OCI-LY1 (cell line): ENCODE results near the gene AGRP.
"Not testable (repeated sequence)": the region's sequence is repeated elsewhere in the genome, so short reads cannot be mapped to it uniquely, and the experiment has no call there.

Source experiments
- H2AFZ ChIP-seq: fragments of 200-600 bp; sonication (generic), shearing (Covaris generic); 2 replicates; pipeline ENCODE4 v1.6.0; 2014; ENCODE audit warnings: antibody characterized with exemption, mild to moderate bottlenecking, low read length
- H3F3A ChIP-seq: fragments of 200-600 bp; sonication (generic), shearing (Covaris generic); 2 replicates; pipeline ENCODE4 v1.6.0; 2014; ENCODE audit warnings: mild to moderate bottlenecking, antibody characterized with exemption, low read length, moderate library complexity; ENCODE audit not compliant: insufficient read depth
- H3K27ac ChIP-seq: fragments of 200-600 bp; sonication (generic); 2 replicates; pipeline ENCODE4 v1.5.1; 2014; ENCODE audit warnings: low read length, mixed run types, mild to moderate bottlenecking, low read depth; ENCODE audit not compliant: poor library complexity, severe bottlenecking
- H3K27me3 ChIP-seq: fragments of 200-600 bp; sonication (generic); 2 replicates; pipeline ENCODE4 v1.6.0; 2014; ENCODE audit warnings: antibody characterized with exemption, mild to moderate bottlenecking, low read length, moderate library complexity; ENCODE audit not compliant: insufficient read depth
- H3K36me3 ChIP-seq: fragments of 200-600 bp; sonication (generic); 2 replicates; pipeline ENCODE4 v1.6.1; 2014; ENCODE audit warnings: mild to moderate bottlenecking, antibody characterized with exemption, low read length, moderate library complexity, mixed read lengths; ENCODE audit not compliant: insufficient read depth
- H3K4me1 ChIP-seq: fragments of 200-600 bp; sonication (generic); 2 replicates; pipeline ENCODE4 v1.5.1; 2014; ENCODE audit warnings: mild to moderate bottlenecking, low read length, moderate library complexity; ENCODE audit not compliant: insufficient read depth, severe bottlenecking
- H3K4me2 ChIP-seq: fragments of 200-600 bp; sonication (generic), shearing (Covaris generic); 2 replicates; pipeline ENCODE4 v1.6.1; 2014; ENCODE audit warnings: low read length
- H3K4me3 ChIP-seq: fragments of 200-600 bp; sonication (generic); 2 replicates; pipeline ENCODE4 v1.5.1; 2014; ENCODE audit warnings: low read length, low read depth, mild to moderate bottlenecking, mixed read lengths; ENCODE audit not compliant: poor library complexity, severe bottlenecking
- H3K79me2 ChIP-seq: fragments of 200-600 bp; shearing (Covaris generic); 2 replicates; pipeline ENCODE4 v1.6.1; 2016; ENCODE audit warnings: mixed run types, low read length, mixed read lengths; ENCODE audit not compliant: insufficient read depth
- H3K9ac ChIP-seq: fragments of 200-600 bp; sonication (generic), shearing (Covaris generic); 2 replicates; pipeline ENCODE4 v1.6.1; 2014; ENCODE audit warnings: mild to moderate bottlenecking, low read length, mixed read lengths
- H3K9me2 ChIP-seq: fragments of 200-600 bp; sonication (generic), shearing (Covaris generic); 2 replicates; pipeline ENCODE4 v1.6.1; 2014; ENCODE audit warnings: low read depth, mild to moderate bottlenecking, low read length, mixed read lengths
- H3K9me3 ChIP-seq: fragments of 200-600 bp; shearing (Covaris generic); 2 replicates; pipeline ENCODE4 v1.6.1; 2014; ENCODE audit warnings: low read length, mixed read lengths
- H4K20me1 ChIP-seq: fragments of 200-600 bp; sonication (generic), shearing (Covaris generic); 2 replicates; pipeline ENCODE4 v1.6.0; 2016; ENCODE audit warnings: mild to moderate bottlenecking, low read length; ENCODE audit not compliant: insufficient read depth
- EZH2 ChIP-seq: fragments of 200-600 bp; sonication (generic), shearing (Covaris generic); IDR thresholded peaks from 2 replicates; pipeline ENCODE4 v1.8.0; 2017; ENCODE audit warnings: borderline replicate concordance, mixed run types, mild to moderate bottlenecking, antibody characterized with exemption, low read length, moderate library complexity, mixed read lengths
- TF ChIP-seq, protein P1 (sequence below): fragments of 200-600 bp; sonication (generic), shearing (Covaris generic); IDR thresholded peaks from 2 replicates; pipeline ENCODE4 v1.5.1; 2017; ENCODE audit warnings: mild to moderate bottlenecking, antibody characterized with exemption, low read length, moderate library complexity, mixed read lengths

AGRP gene

DNA sequence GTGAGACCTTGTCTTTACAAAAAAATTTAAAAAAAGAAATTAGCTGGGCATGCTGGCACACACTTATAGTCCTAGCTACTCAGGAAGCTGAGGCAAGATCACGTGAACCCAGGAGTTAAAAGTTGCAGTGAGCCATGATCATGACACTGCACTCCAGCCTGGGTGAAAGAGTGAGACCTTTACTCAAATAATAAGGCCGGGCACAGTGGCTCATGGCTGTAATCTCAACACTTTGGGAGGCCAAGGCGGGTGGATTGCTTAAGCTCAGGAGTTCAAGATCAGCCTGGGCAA is 33.8 kb upstream of the AGRP start:
- no peak for TF ChIP-seq EZH2
- TF ChIP-seq, protein P1, sequence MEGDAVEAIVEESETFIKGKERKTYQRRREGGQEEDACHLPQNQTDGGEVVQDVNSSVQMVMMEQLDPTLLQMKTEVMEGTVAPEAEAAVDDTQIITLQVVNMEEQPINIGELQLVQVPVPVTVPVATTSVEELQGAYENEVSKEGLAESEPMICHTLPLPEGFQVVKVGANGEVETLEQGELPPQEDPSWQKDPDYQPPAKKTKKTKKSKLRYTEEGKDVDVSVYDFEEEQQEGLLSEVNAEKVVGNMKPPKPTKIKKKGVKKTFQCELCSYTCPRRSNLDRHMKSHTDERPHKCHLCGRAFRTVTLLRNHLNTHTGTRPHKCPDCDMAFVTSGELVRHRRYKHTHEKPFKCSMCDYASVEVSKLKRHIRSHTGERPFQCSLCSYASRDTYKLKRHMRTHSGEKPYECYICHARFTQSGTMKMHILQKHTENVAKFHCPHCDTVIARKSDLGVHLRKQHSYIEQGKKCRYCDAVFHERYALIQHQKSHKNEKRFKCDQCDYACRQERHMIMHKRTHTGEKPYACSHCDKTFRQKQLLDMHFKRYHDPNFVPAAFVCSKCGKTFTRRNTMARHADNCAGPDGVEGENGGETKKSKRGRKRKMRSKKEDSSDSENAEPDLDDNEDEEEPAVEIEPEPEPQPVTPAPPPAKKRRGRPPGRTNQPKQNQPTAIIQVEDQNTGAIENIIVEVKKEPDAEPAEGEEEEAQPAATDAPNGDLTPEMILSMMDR: no peak
- Histone ChIP-seq H3K9me2 (no peaks in the 10 kb centered on the region), H3K4me1 (peaks cover 28% of the 10 kb centered on the region), H4K20me1 (no peaks in the 10 kb centered on the region), H3K27me3 (no peaks in the 10 kb centered on the region; the same call in 1 of the 2 replicates), H3F3A (no peaks in the 10 kb centered on the region), H2AFZ (no peak overlapping the region), H3K36me3 (no peaks in the 10 kb centered on the region), H3K9me3 (no peaks in the 10 kb centered on the region), H3K4me3 (no peak overlapping the region), H3K9ac (no peak overlapping the region), H3K4me2 (no peak overlapping the region), H3K79me2 (no peaks in the 10 kb centered on the region), H3K27ac (no peak overlapping the region)

DNA sequence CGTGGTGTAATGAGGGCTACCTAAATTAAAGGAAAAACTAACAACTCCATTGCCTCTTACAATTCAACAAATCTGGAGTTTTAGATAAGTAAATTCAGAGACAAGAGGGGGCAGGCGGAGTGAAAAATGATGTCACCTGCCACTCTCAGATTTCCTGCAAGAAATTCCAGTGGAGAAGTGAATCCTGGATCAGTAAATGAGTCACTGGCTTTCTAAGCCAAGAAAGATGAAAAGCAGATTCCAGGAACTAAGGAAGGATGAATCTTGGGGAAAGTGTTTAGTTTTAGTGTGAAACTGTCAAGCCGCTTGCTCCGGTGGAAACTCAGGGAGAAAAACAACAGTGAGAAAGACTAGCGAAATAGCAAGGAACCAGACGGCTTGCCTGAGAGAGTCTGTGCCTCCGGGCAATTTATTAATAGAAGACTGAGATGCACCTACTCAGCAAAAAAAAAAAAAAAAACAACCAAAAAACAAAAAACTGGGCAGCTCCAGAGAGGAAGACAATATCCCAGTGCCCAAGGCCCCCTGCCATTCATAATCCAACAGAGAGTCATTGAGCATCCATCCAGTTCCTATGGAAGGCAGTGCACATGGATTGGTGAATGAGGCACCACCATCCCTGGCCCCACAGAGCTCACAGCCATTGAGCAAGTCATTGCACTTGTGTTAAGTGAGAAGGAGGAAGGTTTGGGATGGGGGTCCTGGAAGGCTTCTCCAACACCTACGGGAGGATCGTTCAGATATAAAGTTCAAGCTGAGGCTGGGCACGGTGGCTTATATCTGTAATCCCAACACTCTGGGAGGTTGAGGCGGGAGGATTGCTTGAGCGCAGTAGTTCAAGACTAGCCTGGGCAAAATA is 33.2 kb upstream of the AGRP start:
- Histone ChIP-seq H3K79me2 (no peaks in the 10 kb centered on the region), H3K4me3 (no peak overlapping the region), H3K27me3 (no peaks in the 10 kb centered on the region; the same call in 1 of the 2 replicates), H3K36me3 (no peaks in the 10 kb centered on the region), H3K9me3 (no peaks in the 10 kb centered on the region), H3K9ac (no peak overlapping the region), H3K4me1 (peaks cover 25% of the 10 kb centered on the region), H3K9me2 (no peaks in the 10 kb centered on the region), H3F3A (no peaks in the 10 kb centered on the region), H3K27ac (no peak overlapping the region), H2AFZ (no peak overlapping the region), H3K4me2 (no peak overlapping the region), H4K20me1 (no peaks in the 10 kb centered on the region)
- TF ChIP-seq, protein P1: no peak
- no peak for TF ChIP-seq EZH2

DNA sequence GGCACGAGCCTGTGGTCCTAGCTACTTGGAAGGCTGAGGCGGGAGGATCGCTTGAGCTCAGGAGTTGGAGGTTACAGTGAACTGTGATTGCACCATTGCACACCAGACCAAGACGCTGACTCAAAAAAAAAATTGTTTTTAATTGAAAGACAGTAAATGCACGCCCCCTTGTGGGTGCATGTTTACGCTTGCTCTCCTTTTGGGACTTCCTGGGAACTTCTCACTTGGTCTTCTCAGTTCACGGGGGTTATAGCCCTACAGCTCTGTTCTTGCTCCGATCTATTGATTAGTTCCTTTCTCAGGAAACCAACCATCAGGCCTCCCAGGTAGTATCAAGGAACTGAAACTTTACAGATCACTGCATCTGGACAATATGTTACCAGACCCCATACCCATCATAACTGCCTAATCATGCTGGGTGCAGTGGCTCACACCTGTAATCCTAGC is 31.1 kb upstream of the AGRP start:
- Histone ChIP-seq H3F3A (no peaks in the 10 kb centered on the region), H3K4me2 (no peak overlapping the region), H3K27me3 (no peaks in the 10 kb centered on the region; the same call in 1 of the 2 replicates), H3K9me2 (no peaks in the 10 kb centered on the region), H4K20me1 (no peaks in the 10 kb centered on the region), H3K9me3 (no peaks in the 10 kb centered on the region), H3K79me2 (no peaks in the 10 kb centered on the region), H2AFZ (no peak overlapping the region), H3K27ac (no peak overlapping the region), H3K9ac (no peak overlapping the region), H3K36me3 (no peaks in the 10 kb centered on the region), H3K4me1 (peaks cover 21% of the 10 kb centered on the region), H3K4me3 (no peak overlapping the region)
- TF ChIP-seq, protein P1: peak; percentile 62; the same call in 1 of the 2 replicates
- no peak for TF ChIP-seq EZH2

DNA sequence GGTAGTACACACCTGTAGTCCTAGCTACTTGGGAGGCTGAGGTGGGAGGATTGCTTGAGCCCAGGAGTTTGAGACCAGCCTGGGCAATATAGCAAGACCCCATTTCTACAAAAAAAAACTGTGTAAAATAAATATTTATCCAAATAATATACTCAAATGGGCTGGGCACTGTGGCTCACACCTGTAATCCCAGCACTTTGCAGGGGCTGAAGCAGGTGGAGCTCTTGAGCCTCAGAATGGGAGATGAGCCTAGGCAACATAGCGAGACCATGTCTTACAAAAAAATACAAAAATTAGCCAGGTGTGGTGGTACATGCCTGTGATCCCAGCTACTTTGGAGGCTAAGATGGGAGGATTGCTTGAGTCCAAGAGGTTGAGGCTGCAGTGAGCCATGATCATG is 30.5 kb upstream of the AGRP start:
- H3K27me3 ChIP-seq, H2AFZ ChIP-seq, H3K9ac ChIP-seq, H3K9me3 ChIP-seq, H3F3A ChIP-seq, H3K36me3 ChIP-seq, H4K20me1 ChIP-seq, H3K4me2 ChIP-seq, H3K79me2 ChIP-seq, H3K9me2 ChIP-seq, H3K4me3 ChIP-seq, H3K27ac ChIP-seq: not testable (repeated sequence)
- H3K4me1 ChIP-seq: peaks cover 21% of the 10 kb centered on the region
